HCT116 (cell line): ENCODE measurements around the gene MAP2K6. TPM values are rescaled to one million over a fixed set of nuclear protein-coding genes. Genes with fewer than 3 reads are reported as not detected.

Experiments used
- ATAC-seq: fragments of 200-7000 bp; cut with Tn5 transposase; 2 replicates; pipeline ENCODE4 v1.9.1; 2020; ENCODE audit warnings: mild to moderate bottlenecking, moderate library complexity
- BruUV-seq: library from RNA; stranded (reverse); fragments of 400-500 nt; replicated peaks from 2 replicates; lab custom pipeline; 2021; lab: Mats Ljungman, UMichigan
- CTCF ChIA-PET: fragments of 300-600 bp; sonication (Branson Sonifier 250); formaldehyde crosslinking; loops from one replicate; lab custom pipeline; 2021; ENCODE audit warnings: antibody characterized with exemption; lab: Charles Lee
- POLR2A ChIA-PET: fragments of 300-600, 350-600 bp; sonication (Branson Sonifier 250); formaldehyde crosslinking; loops from one replicate; lab custom pipeline; 2021; ENCODE audit warnings: antibody characterized with exemption; lab: Charles Lee
- RAD21 ChIA-PET, 2 experiments: fragments of 300-600 bp; sonication (Branson Sonifier 250); formaldehyde crosslinking; loops; one replicate each; lab custom pipeline; 2023; ENCODE audit warnings: low total read pairs in 2 of 2; ENCODE audit not compliant: uncharacterized antibody in 2 of 2, unreplicated experiment in 2 of 2, low non-redundant PET in 1 of 2; lab: Charles Lee
- DNase-seq: peaks from one replicate; pipeline ENCODE4 v3.0.0-alpha.2; 2010; ENCODE audit warnings: low read depth, low spot score
- H2AFZ ChIP-seq: fragments of 200-600 bp; shearing (Covaris generic), sonication (generic); 2 replicates; pipeline ENCODE4 v1.6.1; 2017; ENCODE audit warnings: low read depth, mixed run types, mixed read lengths, antibody characterized with exemption, low read length; ENCODE audit not compliant: poor library complexity, severe bottlenecking
- H3K27ac ChIP-seq: 2 replicates; pipeline ENCODE4 v1.5.1; 2012; ENCODE audit warnings: low read depth, low read length
- H3K27me3 ChIP-seq: fragments of 200-600 bp; sonication (generic); 2 replicates; pipeline ENCODE4 v1.6.1; 2016; ENCODE audit warnings: mixed run types, low read length, mixed read lengths; ENCODE audit not compliant: insufficient read depth
- H3K36me3 ChIP-seq, 2 experiments: fragments of 200-500 bp in 1 of 2; fragments of 200-600 bp in 1 of 2; sonication (Bioruptor generic) in 1 of 2; sonication (generic) in 1 of 2; 2 replicates each; pipeline versions ENCODE4 v1.5.1 to v1.6.1; 2014 to 2016; ENCODE audit warnings: low read length in 2 of 2, inconsistent platforms in 1 of 2, mixed read lengths in 1 of 2, mixed run types in 1 of 2; ENCODE audit not compliant: insufficient read depth in 2 of 2, control insufficient read depth in 1 of 2
- H3K4me1 ChIP-seq, 2 experiments: fragments of 200-600 bp in 1 of 2; sonication (generic) in 1 of 2; 2 replicates each; pipeline versions ENCODE4 v1.5.1 to v1.6.1; 2012 to 2017; ENCODE audit warnings: low read length in 2 of 2, inconsistent platforms in 1 of 2, mild to moderate bottlenecking in 1 of 2, mixed read lengths in 1 of 2, mixed run types in 1 of 2, moderate library complexity in 1 of 2; ENCODE audit not compliant: insufficient read depth in 2 of 2, control insufficient read depth in 1 of 2
- H3K4me2 ChIP-seq: fragments of 200-600 bp; sonication (generic); 2 replicates; pipeline ENCODE4 v1.6.1; 2017; ENCODE audit warnings: mixed run types, low read length, mixed read lengths
- H3K4me3 ChIP-seq, 2 experiments: fragments of 200-600 bp in 1 of 2; sonication (generic) in 1 of 2; replicated peaks in 1 of 2; 2 replicates each; pipeline ENCODE4 v1.5.1; 2011 to 2016; ENCODE audit warnings: low read length in 2 of 2, control low read depth in 1 of 2, low read depth in 1 of 2, mild to moderate bottlenecking in 1 of 2, mixed read lengths in 1 of 2, mixed run types in 1 of 2
- H3K79me2 ChIP-seq: fragments of 200-600 bp; sonication (generic); 2 replicates; pipeline ENCODE4 v1.6.1; 2017; ENCODE audit warnings: mild to moderate bottlenecking, mixed run types, low read length, moderate library complexity, mixed read lengths; ENCODE audit not compliant: insufficient read depth
- H3K9ac ChIP-seq: fragments of 200-600 bp; sonication (generic); 2 replicates; pipeline ENCODE4 v1.6.1; 2016; ENCODE audit warnings: low read length, mixed read lengths
- H3K9me2 ChIP-seq: fragments of 200-600 bp; sonication (generic), shearing (Covaris generic); 2 replicates; pipeline ENCODE4 v1.6.1; 2017; ENCODE audit warnings: mixed run types, mild to moderate bottlenecking, moderate library complexity; ENCODE audit not compliant: insufficient read depth
- H3K9me3 ChIP-seq, 2 experiments: fragments of 200-500 bp in 1 of 2; fragments of 200-600 bp in 1 of 2; sonication (Bioruptor generic) in 1 of 2; sonication (generic) in 1 of 2; 2 replicates each; pipeline ENCODE4 v1.6.1; 2014 to 2017; ENCODE audit warnings: low read length in 2 of 2, mixed read lengths in 2 of 2, inconsistent platforms in 1 of 2, low read depth in 1 of 2, mild to moderate bottlenecking in 1 of 2, mixed run types in 1 of 2, moderate library complexity in 1 of 2; ENCODE audit not compliant: control insufficient read depth in 1 of 2, insufficient read depth in 1 of 2
- H4K20me1 ChIP-seq: fragments of 200-600 bp; sonication (generic), shearing (Covaris generic); 2 replicates; pipeline ENCODE4 v1.6.1; 2017; ENCODE audit warnings: mixed run types, mild to moderate bottlenecking, moderate library complexity; ENCODE audit not compliant: insufficient read depth
- ATF3 ChIP-seq: IDR thresholded peaks from 2 replicates; pipeline ENCODE4 v1.6.1; 2012
- CTCF ChIP-seq, 3 experiments: fragments of 200-600 bp in 1 of 3; sonication (generic) in 1 of 3; IDR thresholded peaks in 2 of 3; conservative IDR thresholded peaks in 1 of 3; 2 replicates each; pipeline ENCODE4 v1.5.1; 2012 to 2017; ENCODE audit warnings: low read depth in 2 of 3, low read length in 2 of 3, antibody characterized with exemption in 1 of 3, borderline replicate concordance in 1 of 3, control low read depth in 1 of 3, mild to moderate bottlenecking in 1 of 3, mixed read lengths in 1 of 3, mixed run types in 1 of 3, moderate library complexity in 1 of 3; ENCODE audit not compliant: insufficient read depth in 1 of 3
- EGR1 ChIP-seq: IDR thresholded peaks from 2 replicates; pipeline ENCODE4 v1.6.1; 2012; ENCODE audit warnings: low read depth
- EZH2 ChIP-seq: fragments of 200-600 bp; sonication (generic); IDR thresholded peaks from 2 replicates; pipeline ENCODE4 v1.6.1; 2017; ENCODE audit warnings: antibody characterized with exemption, mixed run types
- EZH2phosphoT487 ChIP-seq: fragments of 200-600 bp; IDR thresholded peaks from 2 replicates; pipeline ENCODE4 v1.6.1; 2018; ENCODE audit warnings: antibody characterized with exemption, borderline replicate concordance
- FOSL1 ChIP-seq: IDR thresholded peaks from 2 replicates; pipeline ENCODE4 v1.6.1; 2012; ENCODE audit warnings: low read depth
- JUND ChIP-seq: IDR thresholded peaks from 2 replicates; pipeline ENCODE4 v1.6.1; 2012
- MAX ChIP-seq: IDR thresholded peaks from 2 replicates; pipeline ENCODE4 v1.6.1; 2012
- POLR2A ChIP-seq: IDR thresholded peaks from 2 replicates; pipeline ENCODE4 v1.7.0; 2011; ENCODE audit warnings: borderline replicate concordance; ENCODE audit not compliant: insufficient read depth, insufficient read length; ENCODE audit errors: extremely low read depth
- RAD21 ChIP-seq: IDR thresholded peaks from 2 replicates; pipeline ENCODE4 v1.6.1; 2012; ENCODE audit warnings: low read depth, mild to moderate bottlenecking
- SP1 ChIP-seq: IDR thresholded peaks from 2 replicates; pipeline ENCODE4 v1.6.1; 2012; ENCODE audit warnings: low read depth
- SRF ChIP-seq: IDR thresholded peaks from 2 replicates; pipeline ENCODE4 v1.6.1; 2012; ENCODE audit warnings: low read depth
- TCF7L2 ChIP-seq: IDR thresholded peaks from 2 replicates; pipeline ENCODE4 v1.7.0; 2011; ENCODE audit warnings: borderline replicate concordance, inconsistent platforms; ENCODE audit not compliant: insufficient read depth, insufficient read length; ENCODE audit errors: extremely low read depth
- YY1 ChIP-seq: IDR thresholded peaks from 2 replicates; pipeline ENCODE4 v1.6.1; 2011; ENCODE audit warnings: low read length, low read depth, moderate library complexity, mild to moderate bottlenecking; ENCODE audit not compliant: insufficient replicate concordance; ENCODE audit errors: extremely low read depth
- ZBTB33 ChIP-seq: IDR thresholded peaks from 2 replicates; pipeline ENCODE4 v1.6.1; 2011; ENCODE audit warnings: mild to moderate bottlenecking, low read length, moderate library complexity; ENCODE audit not compliant: insufficient replicate concordance; ENCODE audit errors: extremely low read depth
- ZFX ChIP-seq: fragments of 450-650 bp; IDR thresholded peaks from 2 replicates; pipeline ENCODE4 v1.6.1; 2017
- intact Hi-C: fragments of 100-400 bp; cut with micrococcal nuclease; formaldehyde crosslinking; loops from 2 replicates; pipeline ENCODE4 v1.10.0; 2022
- total RNA-seq: library from RNA; stranded (reverse); gene quantifications from one replicate; pipeline ENCODE4 v1.2.1, GENCODE V29; 2021; ENCODE audit not compliant: unreplicated experiment

MAP2K6 gene
- total RNA-seq, 1 experiment from 2014 or later = 0.22 TPM

DNA sequence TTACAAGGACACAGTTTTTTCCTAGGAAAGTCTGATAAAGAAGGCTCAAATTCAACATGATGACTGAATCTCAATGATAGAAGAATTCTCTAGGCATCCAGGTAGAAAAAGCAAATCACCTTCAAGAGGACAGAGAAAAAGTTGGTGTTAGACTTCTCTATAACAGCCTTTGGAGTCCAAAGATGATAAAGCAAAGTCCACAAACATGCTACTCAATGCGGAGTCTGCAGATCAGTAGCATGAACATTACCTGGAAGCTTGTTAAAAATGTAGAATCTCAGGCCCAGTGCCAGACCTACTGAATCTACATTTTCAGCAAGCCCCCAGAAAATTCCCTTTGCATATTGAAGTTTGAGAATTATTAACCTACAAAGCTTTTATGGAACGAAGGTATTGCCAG lies 41.4 kb upstream of the MAP2K6 start:
- ChIA-PET POLR2A (no interaction called here), RAD21 (no interaction called here), CTCF (no interaction called here)
- Histone ChIP-seq H4K20me1 (no peaks in the 10 kb centered on the region), H3K9me2 (no peaks in the 10 kb centered on the region), H3K9me3 (no peaks in the 10 kb centered on the region), H3K27me3 (no peaks in the 10 kb centered on the region), H3K36me3 (no peaks in the 10 kb centered on the region), H3K27ac (no peak overlapping the region), H3K79me2 (no peaks in the 10 kb centered on the region), H3K9ac (no peak overlapping the region), H3K4me2 (no peak overlapping the region), H2AFZ (no peak overlapping the region), H3K4me3 (no peak overlapping the region), H3K4me1 (no peaks in the 10 kb centered on the region)
- BruUV-seq = no TSS peak
- ATAC-seq = no peak
- no peak for DNase-seq
- intact Hi-C loops = no loop called here
- no peak for TF ChIP-seq EZH2phosphoT487
- no peak for TF ChIP-seq YY1
- TF ChIP-seq SP1 = no peak
- no peak for TF ChIP-seq EZH2
- no peak for TF ChIP-seq ATF3
- TF ChIP-seq FOSL1 = no peak
- TF ChIP-seq CTCF (IDR thresholded peaks at IDR 0.05 in 2 of 3, conservative IDR thresholded peaks at IDR 0.05 in 1 of 3; ENCODE audit: borderline replicate concordance in 1 of 3, insufficient read depth in 1 of 3, low read depth in 2 of 3, low read length in 2 of 3) = no peak
- no peak for TF ChIP-seq TCF7L2
- no peak for TF ChIP-seq ZFX
- TF ChIP-seq JUND = no peak
- no peak for TF ChIP-seq POLR2A
- TF ChIP-seq RAD21 = no peak
- TF ChIP-seq ZBTB33 = no peak
- no peak for TF ChIP-seq EGR1
- no peak for TF ChIP-seq MAX
- no peak for TF ChIP-seq SRF
